Measurements from ENCODE around the gene RASGEF1C. TPM values are rescaled to one million over a fixed set of nuclear protein-coding genes. Genes with fewer than 3 reads are reported as not detected.

RASGEF1C gene
- polyA plus RNA-seq, 10 donors, result 2.1 to 4.5 (median 2.8) TPM

DNA sequence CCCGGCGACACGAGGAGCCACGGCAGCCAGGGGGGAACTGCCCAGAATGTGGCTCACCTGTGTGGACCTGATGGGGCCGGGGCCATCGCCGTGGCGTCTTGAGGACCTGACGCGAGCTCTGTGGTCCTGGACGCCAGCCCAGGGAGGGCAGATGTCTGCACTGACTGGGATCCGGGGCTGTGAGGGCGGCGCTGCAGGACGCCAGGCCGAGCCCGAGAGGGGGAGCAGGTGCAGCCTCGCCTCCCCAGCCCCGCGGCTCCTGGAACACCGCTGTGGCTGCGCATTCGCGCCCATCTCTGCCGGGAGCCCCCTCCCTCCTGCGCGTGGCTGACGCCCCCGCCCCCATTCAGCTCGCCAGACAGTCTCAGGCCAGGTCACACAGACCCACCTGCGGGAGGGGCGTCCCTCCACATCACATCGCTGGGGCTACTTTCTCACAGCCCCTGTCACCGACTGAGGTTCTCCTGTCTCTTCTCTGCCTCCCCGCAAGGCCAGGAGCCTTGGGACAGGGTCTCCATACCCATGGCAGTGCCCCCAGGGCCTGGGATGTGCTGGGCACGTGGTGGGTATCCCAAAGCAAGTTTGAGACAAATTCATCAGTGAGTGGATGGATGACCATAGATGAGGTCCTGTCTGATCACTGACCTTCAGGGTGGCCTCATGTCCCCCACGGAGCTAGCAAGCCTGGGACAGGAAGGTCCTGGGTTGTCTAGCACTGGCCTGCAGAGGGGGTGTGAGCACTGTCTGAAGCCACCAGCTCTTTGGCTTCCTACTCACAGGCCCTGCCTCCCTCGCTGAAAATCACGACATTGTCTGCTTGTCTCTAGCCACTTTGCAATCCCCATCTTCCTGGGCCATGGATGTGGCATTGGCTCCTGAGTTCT is 47.3 kb downstream of the RASGEF1C start:
- DNase-seq, result no peak

DNA sequence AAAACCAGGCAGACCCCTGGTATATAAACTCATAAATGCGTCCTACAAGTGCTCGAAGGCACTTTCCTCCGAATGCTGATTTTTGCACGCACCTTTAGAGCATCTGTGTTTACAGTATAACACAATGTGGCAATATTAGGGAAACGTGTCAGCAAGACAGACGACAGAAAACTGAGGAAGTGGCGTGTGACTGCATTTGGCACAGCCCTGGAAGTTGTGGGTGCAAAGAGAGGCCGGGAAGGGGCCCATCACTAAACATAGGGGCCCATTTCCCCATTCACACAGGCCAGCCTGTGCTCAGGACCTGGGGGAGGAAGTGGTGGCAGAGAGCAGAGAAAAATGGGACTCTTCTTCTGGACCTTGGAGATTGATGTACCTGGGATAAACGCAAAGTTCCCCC is 48.2 kb downstream of the RASGEF1C start:
- DNase-seq, result no peak

DNA sequence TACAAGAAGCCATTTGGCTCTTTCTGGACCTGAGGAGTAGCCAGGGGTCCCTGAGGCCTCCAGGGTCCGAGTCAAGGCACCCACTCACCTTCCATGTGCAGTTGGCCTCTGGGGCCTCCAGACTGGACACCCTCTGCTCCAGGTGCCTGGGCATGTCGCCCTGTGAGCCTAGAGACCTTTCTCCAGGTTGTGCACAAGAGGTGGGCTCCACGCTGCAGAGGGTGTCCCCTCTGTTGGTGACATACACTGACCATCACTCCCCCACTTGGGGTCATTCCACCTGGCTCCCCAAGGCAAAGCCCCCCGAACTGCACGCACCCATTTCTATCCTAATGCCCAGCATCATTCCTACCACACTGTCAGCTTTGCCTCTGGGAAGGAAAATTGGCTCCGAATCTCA is 48.8 kb downstream of the RASGEF1C start:
- DNase-seq, result no peak

DNA sequence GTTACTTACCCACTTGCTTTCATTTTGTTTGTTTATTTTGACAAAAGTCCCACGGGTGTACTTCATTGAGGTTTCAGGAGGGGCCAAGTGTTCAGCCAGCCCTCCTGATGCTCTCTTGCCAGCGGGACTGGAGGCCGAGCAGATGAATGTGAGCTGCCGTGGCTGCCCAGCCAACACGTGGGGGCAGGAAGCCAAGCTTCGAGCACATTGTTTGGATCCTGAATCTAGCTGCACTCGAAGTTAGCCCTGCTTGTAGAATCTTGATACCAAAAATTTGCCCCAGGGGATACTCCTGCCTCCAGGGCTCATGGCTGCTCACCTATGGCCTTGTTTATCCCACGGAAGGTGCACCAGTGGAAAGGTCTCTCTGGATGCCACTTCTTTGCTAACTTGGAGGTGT is 49.3 kb downstream of the RASGEF1C start:
- DNase-seq, result no peak

- DNase-seq, result no peak
Observed at GRCh38 chr5:180157866-180158265, 51.1 kb downstream of the RASGEF1C start.

DNA sequence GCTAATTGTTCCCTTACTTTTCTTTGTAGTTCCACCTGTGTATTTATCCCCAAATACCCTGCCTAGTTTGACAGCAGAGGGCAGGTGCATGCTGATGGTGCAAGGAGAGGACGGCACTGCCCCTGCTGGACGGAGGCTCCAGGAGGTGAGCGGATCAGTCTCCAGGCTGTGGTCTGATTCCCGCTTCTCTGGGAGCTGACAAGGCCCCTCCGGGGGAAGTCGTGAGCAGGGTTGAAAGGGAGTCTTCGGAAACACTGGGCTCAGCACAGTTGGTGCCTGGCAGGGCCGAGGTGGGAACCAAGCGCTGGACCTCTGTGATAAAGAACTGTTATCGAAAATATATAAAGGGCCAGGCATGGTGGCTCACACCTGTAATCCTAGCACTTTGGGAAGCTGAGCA is 52.9 kb downstream of the RASGEF1C start:
- DNase-seq, result no peak

DNA sequence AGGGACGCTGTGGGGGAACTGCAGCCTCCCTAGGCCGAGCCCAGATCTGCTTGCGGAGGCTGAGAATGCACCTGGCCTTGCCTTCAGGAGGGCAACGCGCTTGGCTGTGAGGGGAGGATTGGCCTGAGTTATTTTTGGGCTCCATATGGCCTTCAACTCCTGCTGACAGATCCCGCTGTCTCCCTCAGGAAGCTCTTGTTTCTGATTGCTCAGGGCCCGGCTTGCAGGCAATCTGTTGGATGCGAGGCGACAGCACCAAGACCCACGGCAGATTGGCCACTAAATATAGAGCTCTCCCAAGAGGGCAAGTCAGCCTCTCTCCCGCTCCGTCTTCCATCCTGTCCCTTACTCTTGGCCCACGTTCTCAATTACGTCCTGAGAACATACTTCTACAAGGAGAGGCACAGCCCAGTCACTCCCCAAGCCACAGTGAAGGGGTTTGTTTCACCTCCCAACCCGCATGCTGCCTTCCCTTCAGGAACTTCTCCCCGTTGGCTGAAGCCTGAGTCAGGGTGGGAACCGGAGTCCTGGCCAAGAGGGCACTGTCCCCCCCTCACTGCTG is 53.6 kb downstream of the RASGEF1C start:
- peak; percentile 42 to 51 (median 42) for DNase-seq

GRCh38 chr5:180154821-180155364 is 54.1 kb downstream of the RASGEF1C start:
- no peak for DNase-seq

- no peak for DNase-seq
Observed at GRCh38 chr5:180153991-180154390, 55.0 kb downstream of the RASGEF1C start.

GRCh38 chr5:180153099-180153498 is 55.9 kb downstream of the RASGEF1C start:
- no peak for DNase-seq

- no peak for DNase-seq
Observed at GRCh38 chr5:180143656-180144364, 65.2 kb downstream of the RASGEF1C start.

DNA sequence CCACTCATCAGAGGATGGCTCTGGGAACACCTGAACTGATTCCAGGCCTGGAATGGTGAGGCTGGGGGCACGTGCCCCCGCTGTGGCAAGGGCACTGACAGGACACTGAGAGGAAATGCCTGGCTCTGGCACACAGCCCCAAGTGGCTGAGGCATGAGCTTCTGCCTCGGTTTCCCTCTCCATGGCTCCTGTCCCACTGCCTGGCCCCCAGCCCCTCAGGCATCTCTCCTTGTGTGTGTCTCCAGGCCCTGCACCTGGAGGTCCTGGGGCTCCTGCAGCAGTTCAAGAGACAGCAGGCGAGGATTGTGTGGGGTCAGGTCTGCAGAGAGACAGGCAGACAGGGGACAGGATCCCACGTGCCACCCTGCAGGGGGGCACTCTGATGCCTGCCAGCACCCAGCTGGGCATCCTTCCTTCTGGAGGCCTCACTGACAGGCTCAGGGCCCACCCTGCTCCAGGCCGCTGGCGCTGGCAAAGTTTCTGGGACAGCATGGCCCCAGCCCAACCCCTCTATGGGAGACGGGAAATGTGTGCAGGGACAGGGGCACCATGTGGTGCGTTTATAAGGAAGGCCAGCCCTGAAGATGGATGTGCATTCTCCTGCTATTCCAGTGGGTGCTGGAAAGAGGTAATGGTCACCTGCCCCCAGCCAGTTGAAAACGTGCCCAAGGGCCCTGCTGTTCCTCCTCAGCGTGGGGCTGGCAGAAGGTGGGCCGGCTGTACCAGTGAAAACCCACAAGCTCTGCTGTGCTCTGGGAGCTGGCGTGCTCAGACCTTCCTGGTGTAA is 66.0 kb downstream of the RASGEF1C start:
- DNase-seq, result no peak

DNA sequence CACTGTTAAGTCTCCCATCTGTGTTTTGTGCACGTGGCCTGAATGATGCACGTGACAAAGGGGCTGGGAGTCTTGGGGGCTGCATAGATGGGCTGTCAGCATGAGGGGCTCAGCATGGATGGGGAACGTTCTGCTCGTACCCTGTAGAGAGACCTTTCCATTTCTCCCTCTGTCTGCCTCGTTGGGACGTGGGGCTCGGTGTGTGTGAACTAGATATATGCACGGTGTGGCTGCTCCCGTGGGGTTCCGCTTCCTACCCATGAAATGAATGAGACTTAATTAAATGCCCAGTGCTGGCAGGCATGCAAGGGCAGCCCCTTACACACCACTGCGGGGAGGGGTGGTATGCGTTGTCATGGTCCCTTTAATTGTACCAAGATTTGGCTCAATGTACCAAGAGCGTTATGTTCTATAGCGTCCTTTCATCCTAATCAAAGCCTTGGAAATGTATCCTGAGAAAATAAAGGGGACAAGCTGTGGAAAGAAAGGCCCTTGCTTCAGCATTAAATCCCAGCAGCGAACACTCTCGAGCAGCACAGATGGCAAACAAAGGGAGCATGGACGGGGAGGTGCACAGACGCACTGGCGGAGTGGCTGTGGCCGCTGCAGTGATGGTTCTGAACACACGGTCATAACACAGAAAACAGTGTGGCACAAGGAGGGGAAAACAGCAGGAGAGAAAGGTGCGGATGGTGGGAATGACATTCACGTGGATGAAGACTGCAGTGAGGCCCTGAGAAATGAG is 66.8 kb downstream of the RASGEF1C start:
- DNase-seq, result no peak

DNA sequence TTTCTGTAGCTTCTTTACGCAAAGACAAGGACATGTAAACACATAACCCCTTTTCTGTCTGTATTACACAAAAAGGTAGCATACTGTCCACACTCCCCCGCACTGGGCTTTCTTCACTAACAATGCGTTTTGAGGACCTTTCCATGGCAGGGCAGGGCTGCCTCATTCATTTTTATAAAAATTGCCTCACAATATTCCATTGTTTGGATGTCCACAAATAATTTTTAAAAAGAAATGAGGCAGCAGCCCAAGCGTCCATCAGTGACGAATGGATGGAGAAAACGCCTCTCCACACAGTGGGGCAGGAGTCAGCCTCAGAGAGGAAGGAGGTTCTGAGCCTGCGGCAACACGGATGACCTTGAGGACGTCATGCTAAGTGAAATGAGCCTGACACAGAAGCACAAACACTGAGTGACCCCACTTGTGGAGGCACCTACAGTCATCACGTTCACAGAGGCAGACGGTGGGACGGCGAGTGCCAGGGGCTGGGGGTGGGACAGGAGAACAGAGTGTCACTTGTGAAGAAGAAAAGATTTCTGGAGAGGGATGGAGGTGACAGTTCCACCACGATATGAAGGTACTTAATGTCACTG is 67.8 kb downstream of the RASGEF1C start:
- DNase-seq, result no peak

DNA sequence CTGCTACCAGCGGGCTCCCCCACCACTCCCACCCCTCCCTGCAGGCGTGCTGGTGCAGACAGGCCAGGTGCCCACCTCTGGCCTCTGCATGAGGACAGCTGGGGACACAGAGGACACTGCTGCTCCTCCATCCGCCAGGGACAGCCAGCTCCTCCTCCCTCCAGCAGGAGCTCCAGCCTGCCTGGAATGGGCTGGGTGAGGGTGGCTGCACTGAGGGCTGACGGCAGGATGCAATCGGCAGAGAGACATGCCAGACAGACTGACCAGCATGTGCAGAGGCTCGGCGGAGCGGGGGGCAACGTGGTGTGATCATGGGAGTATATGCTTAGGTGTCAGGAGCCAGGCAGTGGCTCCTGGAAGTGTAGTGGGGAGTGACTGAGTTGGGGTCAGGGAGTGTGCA is 68.4 kb downstream of the RASGEF1C start:
- no peak for DNase-seq

GRCh38 chr5:180140079-180140554 is 68.9 kb downstream of the RASGEF1C start:
- no peak for DNase-seq

GRCh38 chr5:180139731-180140055 is 69.3 kb downstream of the RASGEF1C start:
- no peak for DNase-seq

DNA sequence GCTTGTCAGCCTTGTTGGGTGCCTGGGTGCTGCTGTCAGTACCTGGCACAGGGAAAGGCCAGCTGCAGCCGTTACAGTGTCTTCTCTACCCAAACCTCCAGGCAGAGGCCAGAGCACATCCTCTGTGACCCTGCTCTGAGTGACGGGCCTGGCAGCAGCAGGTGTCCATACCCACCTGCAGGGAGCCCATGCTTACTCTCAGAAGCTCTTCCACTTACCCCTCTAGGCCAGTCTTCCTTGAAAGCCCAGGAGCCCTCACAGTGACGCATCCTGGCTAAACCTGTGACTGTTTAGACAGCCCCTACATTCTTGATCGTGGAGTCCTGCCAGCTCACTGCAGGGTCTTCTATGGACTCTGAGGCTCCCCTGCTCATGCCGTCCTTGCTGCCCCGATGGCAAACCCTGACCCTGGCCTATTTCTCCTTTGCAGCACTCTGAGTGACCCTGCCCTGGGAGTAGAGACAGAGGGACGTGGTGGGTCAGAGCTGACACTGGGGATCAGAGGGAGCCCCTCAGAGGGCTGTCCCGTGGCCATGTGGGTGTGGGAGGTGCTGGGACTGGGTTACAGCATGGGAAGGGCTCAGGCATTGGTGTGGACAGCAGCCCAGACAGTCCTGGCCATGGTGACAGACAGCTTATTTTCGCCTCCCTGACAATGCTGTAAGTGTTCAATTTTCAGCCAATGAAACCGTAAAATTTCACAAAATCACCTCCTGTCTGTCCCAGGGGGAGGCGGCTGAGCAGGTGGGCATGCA is 69.9 kb downstream of the RASGEF1C start:
- no peak for DNase-seq

DNA sequence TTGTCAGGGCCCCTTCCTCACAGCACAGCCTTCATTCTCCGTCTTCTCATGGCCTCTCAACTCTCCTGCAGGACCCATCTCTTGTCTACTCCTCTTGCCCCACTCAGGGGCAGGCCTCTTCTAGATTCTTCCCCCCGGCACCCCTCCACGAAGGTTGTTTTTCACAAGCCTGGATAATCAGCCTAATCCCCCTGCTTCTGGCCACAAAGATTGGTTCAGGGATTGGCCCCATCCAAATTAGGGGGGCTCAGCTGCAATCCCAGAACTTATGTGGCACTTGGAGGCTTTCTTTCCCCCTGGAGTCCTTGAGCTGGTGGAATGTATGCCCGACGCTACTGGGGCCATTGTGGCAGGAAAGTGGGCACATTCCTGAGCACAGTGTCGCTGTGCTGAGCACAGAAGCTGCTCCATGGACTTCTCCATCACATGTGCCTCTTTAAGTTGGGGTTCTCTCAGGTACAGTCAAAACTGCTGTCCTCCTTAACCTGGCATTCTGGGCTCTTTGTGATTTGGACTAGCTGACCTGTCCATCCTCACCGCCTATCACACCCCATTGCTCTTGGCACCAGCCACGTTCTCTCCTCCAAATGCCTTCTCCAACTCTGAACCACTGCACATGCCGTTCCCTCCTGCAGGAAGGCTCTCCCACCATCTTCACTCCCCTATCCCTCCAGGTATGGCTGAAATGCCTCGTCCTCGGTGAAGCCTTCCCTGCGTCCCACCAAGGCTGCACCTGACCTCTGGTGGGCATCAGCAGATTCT is 70.6 kb downstream of the RASGEF1C start:
- DNase-seq, result no peak

Data from muscle of back (tissue), 11 donors.